ENCODE results near the gene PILRA. TPM values are rescaled to one million over a fixed set of nuclear protein-coding genes. Genes with fewer than 3 reads are reported as not detected.

The PILRA gene
- total RNA-seq, 4 donors from 2014 or later: 5.8 to 9.5 (median 5.9) TPM

GRCh38 chr7:100419660-100420226, 46.5 kb downstream of the PILRA start:
- Histone ChIP-seq H3K4me1 (no peaks in the 10 kb centered on the region), H3K36me3 (no peaks in the 10 kb centered on the region), H3K9me3 (no peaks in the 10 kb centered on the region), H3K27ac (no peak overlapping the region), H3K27me3 (no peaks in the 10 kb centered on the region), H3K4me3 (no peak overlapping the region)
- no peak for TF ChIP-seq CTCF (IDR thresholded peaks at IDR 0.05)
- TF ChIP-seq POLR2A (IDR thresholded peaks at IDR 0.05): no peak
- DNase-seq: no peak

GRCh38 chr7:100423315-100423714, 50.0 kb downstream of the PILRA start:
- peaks cover 0 to 4% (median 0%) of the 10 kb centered on the region in 4 donors for H3K4me1 ChIP-seq
- no peak overlapping the region for H3K27ac ChIP-seq
- H3K9me3 ChIP-seq: no peaks in the 10 kb centered on the region
- DNase-seq: no peak
- no peak for TF ChIP-seq CTCF (IDR thresholded peaks at IDR 0.05)
- no peaks in the 10 kb centered on the region for H3K36me3 ChIP-seq
- no peaks in the 10 kb centered on the region for H3K27me3 ChIP-seq
- H3K4me3 ChIP-seq: no peak overlapping the region

GRCh38 chr7:100425347-100425746, 52.1 kb downstream of the PILRA start:
- TF ChIP-seq POLR2A (IDR thresholded peaks at IDR 0.05) (no peak), CTCF (IDR thresholded peaks at IDR 0.05) (no peak)
- no peaks in the 10 kb centered on the region for H3K27me3 ChIP-seq
- no peaks in the 10 kb centered on the region for H3K9me3 ChIP-seq
- H3K4me3 ChIP-seq: no peak overlapping the region
- DNase-seq: no peak
- H3K36me3 ChIP-seq: no peaks in the 10 kb centered on the region
- peaks cover 0 to 4% (median 0%) of the 10 kb centered on the region in 4 donors for H3K4me1 ChIP-seq
- no peak overlapping the region for H3K27ac ChIP-seq

- peaks cover 0 to 16% (median 4%) of the 10 kb centered on the region in 4 donors for H3K4me1 ChIP-seq
- no peaks in the 10 kb centered on the region for H3K36me3 ChIP-seq
- H3K27me3 ChIP-seq: no peaks in the 10 kb centered on the region
- H3K4me3 ChIP-seq: no peak overlapping the region
- no peak overlapping the region for H3K27ac ChIP-seq
- DNase-seq: no peak
- TF ChIP-seq CTCF (IDR thresholded peaks at IDR 0.05): no peak
- no peak for TF ChIP-seq POLR2A (IDR thresholded peaks at IDR 0.05)
- H3K9me3 ChIP-seq: no peaks in the 10 kb centered on the region
Measured at GRCh38 chr7:100426516-100426915, 53.2 kb downstream of the PILRA start.

- DNase-seq: no peak
Measured at GRCh38 chr7:100427762-100428198, 54.5 kb downstream of the PILRA start.

More at GRCh38 chr7:100427762-100428198, 54.5 kb downstream of the PILRA start:
- peaks cover 0 to 4% (median 0%) of the 10 kb centered on the region in 3 donors for H3K36me3 ChIP-seq
- H3K4me1 ChIP-seq: peaks cover 0 to 26% (median 4%) of the 10 kb centered on the region in 4 donors
- no peaks in the 10 kb centered on the region for H3K27me3 ChIP-seq
- peak overlapping the region; percentile 59 to 91 (median 76) for H3K4me3 ChIP-seq
- no peaks in the 10 kb centered on the region for H3K9me3 ChIP-seq
- peak overlapping the region; percentile 96 to 100 (median 100) for H3K27ac ChIP-seq
- TF ChIP-seq CTCF (IDR thresholded peaks at IDR 0.05) (no peak), POLR2A (IDR thresholded peaks at IDR 0.05) (no peak)
